GM12864 (cell line): ENCODE measurements around the gene FAM72B.
A peak's percentile ranks its signal among the peaks of the same experiment; 100 is the strongest.
"Not testable (repeated sequence)": the region's sequence is repeated elsewhere in the genome, so short reads cannot be mapped to it uniquely, and the experiment has no call there.

Source experiments
- DNase-seq: peaks from one replicate; pipeline ENCODE4 v3.0.0-alpha.2; 2011; ENCODE audit warnings: low read depth
- H3K4me3 ChIP-seq: 2 replicates; pipeline ENCODE4 v1.5.1; 2011; ENCODE audit warnings: mild to moderate bottlenecking, low read depth, low read length, control low read depth

The FAM72B gene

GRCh38 chr1:121200985-121201981, 17.1 kb upstream of the FAM72B start:
- H3K4me3 ChIP-seq, DNase-seq: not testable (repeated sequence)

- DNase-seq, H3K4me3 ChIP-seq: not testable (repeated sequence)
These were observed 16.1 kb upstream of the FAM72B start for GRCh38 chr1:121200232-121200631.

- not testable (repeated sequence) for DNase-seq, H3K4me3 ChIP-seq
These were observed 15.6 kb upstream of the FAM72B start for GRCh38 chr1:121199763-121200162.

GRCh38 chr1:121197095-121197882, 13.1 kb upstream of the FAM72B start:
- H3K4me3 ChIP-seq, DNase-seq: not testable (repeated sequence)

- H3K4me3 ChIP-seq, DNase-seq: not testable (repeated sequence)
These were observed 8.4 kb upstream of the FAM72B start for GRCh38 chr1:121192512-121192911.

- not testable (repeated sequence) for H3K4me3 ChIP-seq, DNase-seq
These were observed 3.8 kb upstream of the FAM72B start for GRCh38 chr1:121187914-121188313.

GRCh38 chr1:121186191-121186590, 2.1 kb upstream of the FAM72B start:
- H3K4me3 ChIP-seq: not testable (repeated sequence)

GRCh38 chr1:121185140-121185708, 1.1 kb upstream of the FAM72B start:
- peak overlapping the region; percentile 51 for H3K4me3 ChIP-seq
- not testable (repeated sequence) for DNase-seq

More at GRCh38 chr1:121186191-121186590, 2.1 kb upstream of the FAM72B start:
- not testable (repeated sequence) for DNase-seq

GRCh38 chr1:121183867-121184266, 273 bp downstream of the FAM72B start:
- not testable (repeated sequence) for DNase-seq
- peak overlapping the region; percentile 57 for H3K4me3 ChIP-seq

- not testable (repeated sequence) for DNase-seq, H3K4me3 ChIP-seq
These were observed 5.9 kb downstream of the FAM72B start for GRCh38 chr1:121178197-121178596.

GRCh38 chr1:121176649-121177048, 7.5 kb downstream of the FAM72B start:
- not testable (repeated sequence) for DNase-seq, H3K4me3 ChIP-seq

GRCh38 chr1:121168152-121168668, 15.9 kb downstream of the FAM72B start:
- H3K4me3 ChIP-seq, DNase-seq: not testable (repeated sequence)

- not testable (repeated sequence) for DNase-seq, H3K4me3 ChIP-seq
These were observed 16.9 kb downstream of the FAM72B start for GRCh38 chr1:121167225-121167738.

GRCh38 chr1:121165296-121165695, 18.8 kb downstream of the FAM72B start:
- H3K4me3 ChIP-seq, DNase-seq: not testable (repeated sequence)

GRCh38 chr1:121163850-121164757, 20.0 kb downstream of the FAM72B start:
- not testable (repeated sequence) for DNase-seq, H3K4me3 ChIP-seq

GRCh38 chr1:121161199-121161901, 22.8 kb downstream of the FAM72B start:
- DNase-seq: not testable (repeated sequence)

GRCh38 chr1:121160118-121160517, 24.0 kb downstream of the FAM72B start:
- DNase-seq, H3K4me3 ChIP-seq: not testable (repeated sequence)

More at GRCh38 chr1:121161199-121161901, 22.8 kb downstream of the FAM72B start:
- H3K4me3 ChIP-seq: not testable (repeated sequence)
